PC-9 (cell line): ENCODE measurements around the gene SHC3. TPM values are rescaled to one million over a fixed set of nuclear protein-coding genes. Genes with fewer than 3 reads are reported as not detected.

Source experiments
- BruUV-seq: library from RNA; stranded (reverse); fragments of 400-500 nt; replicated peaks from 2 replicates; lab custom pipeline; 2021; lab: Mats Ljungman, UMichigan
- CTCF ChIA-PET: fragments of 300-600 bp; sonication (Branson Sonifier 250); formaldehyde crosslinking; loops from one replicate; lab custom pipeline; 2022; ENCODE audit warnings: antibody characterized with exemption; lab: Charles Lee
- POLR2A ChIA-PET: fragments of 300-600 bp; sonication (Branson Sonifier 250); formaldehyde crosslinking; loops from one replicate; lab custom pipeline; 2022; ENCODE audit warnings: antibody characterized with exemption; ENCODE audit not compliant: unreplicated experiment; lab: Charles Lee
- DNase-seq, 2 experiments: peaks; one replicate each; pipeline versions ENCODE4 v3.0.0 to v3.0.0-alpha.2; 2015 to 2022; ENCODE audit warnings: mixed read lengths in 1 of 2
- H2AFZ ChIP-seq: fragments of 200-600 bp; sonication (generic); 2 replicates; pipeline ENCODE4 v1.8.1; 2017; ENCODE audit warnings: antibody characterized with exemption
- H3F3A ChIP-seq: fragments of 200-600 bp; sonication (generic); 2 replicates; pipeline ENCODE4 v1.8.1; 2017; ENCODE audit warnings: antibody characterized with exemption, mild to moderate bottlenecking, low read depth; ENCODE audit not compliant: insufficient read depth
- H3K27ac ChIP-seq: fragments of 200-600 bp; sonication (generic); 2 replicates; pipeline ENCODE4 v1.6.1; 2016; ENCODE audit warnings: mixed run types
- H3K27me3 ChIP-seq: fragments of 200-600 bp; sonication (generic); 2 replicates; pipeline ENCODE4 v1.6.1; 2016; ENCODE audit warnings: low read depth, mixed run types; ENCODE audit not compliant: insufficient read depth
- H3K36me3 ChIP-seq: fragments of 200-600 bp; sonication (generic); 2 replicates; pipeline ENCODE4 v1.6.1; 2016; ENCODE audit warnings: low read depth, mixed run types
- H3K4me1 ChIP-seq: fragments of 200-600 bp; sonication (generic); replicated peaks from 2 replicates; pipeline ENCODE4 v1.6.1; 2016; ENCODE audit warnings: mixed run types; ENCODE audit not compliant: insufficient read depth
- H3K4me2 ChIP-seq: fragments of 200-600 bp; sonication (generic); 2 replicates; pipeline ENCODE4 v1.6.1; 2017; ENCODE audit warnings: mixed run types
- H3K4me3 ChIP-seq: fragments of 200-600 bp; sonication (generic); 2 replicates; pipeline ENCODE4 v1.6.1; 2016; ENCODE audit warnings: mixed run types
- H3K79me2 ChIP-seq: fragments of 200-600 bp; sonication (generic); 2 replicates; pipeline ENCODE4 v1.6.1; 2017; ENCODE audit warnings: low read depth, mixed run types
- H3K9me2 ChIP-seq: fragments of 200-600 bp; sonication (generic); 2 replicates; pipeline ENCODE4 v1.8.1; 2017; ENCODE audit warnings: mild to moderate bottlenecking; ENCODE audit not compliant: insufficient read depth
- H3K9me3 ChIP-seq: fragments of 200-600 bp; sonication (generic); 2 replicates; pipeline ENCODE4 v1.8.1; 2016; ENCODE audit warnings: low read depth; ENCODE audit not compliant: insufficient read depth
- H4K20me1 ChIP-seq: fragments of 200-600 bp; sonication (generic); 2 replicates; pipeline ENCODE4 v1.8.1; 2017; ENCODE audit not compliant: insufficient read depth
- CTCF ChIP-seq: fragments of 200-600 bp; sonication (generic); conservative IDR thresholded peaks from 2 replicates; pipeline ENCODE4 v1.6.1; 2017; ENCODE audit warnings: mixed run types, antibody characterized with exemption, mild to moderate bottlenecking, moderate library complexity
- EZH2 ChIP-seq: fragments of 200-600 bp; sonication (generic); IDR thresholded peaks from 2 replicates; pipeline ENCODE4 v1.8.0; 2017; ENCODE audit warnings: antibody characterized with exemption, low read depth
- intact Hi-C: fragments of 100-400 bp; cut with micrococcal nuclease; formaldehyde crosslinking; loops from one replicate; pipeline ENCODE4 v1.10.0; 2022; ENCODE audit not compliant: unreplicated experiment
- total RNA-seq: library from RNA; stranded (reverse); gene quantifications from 2 replicates; pipeline ENCODE4 v1.2.3, GENCODE V29; 2021

SHC3 gene
- total RNA-seq, 1 experiment from 2014 or later = 15.9 TPM

- Histone ChIP-seq H2AFZ (peak overlapping the region; percentile 87), H3K36me3 (no peaks in the 10 kb centered on the region), H3K27ac (peak overlapping the region; percentile 78), H3K4me3 (peak overlapping the region; percentile 62), H4K20me1 (no peaks in the 10 kb centered on the region), H3K9me3 (no peaks in the 10 kb centered on the region), H3F3A (peaks cover 17% of the 10 kb centered on the region), H3K79me2 (0 out of 2 replicates have a peak, but pooled peaks cover 12% of the 10 kb centered on the region), H3K27me3 (no peaks in the 10 kb centered on the region), H3K4me2 (peak overlapping the region; percentile 96), H3K9me2 (no peaks in the 10 kb centered on the region), H3K4me1 (peaks cover 34% of the 10 kb centered on the region)
- BruUV-seq = TSS peak; percentile 65
- peak; percentile 93 to 95 for DNase-seq
- ChIA-PET CTCF (interaction anchor here (1.0 to 1.8 kb wide), 2 partner anchors 26 to 99 kb away, joined by 3 to 6 read pairs; no protein-coding TSS in a partner anchor), POLR2A (interaction anchor here (0.6 to 1.1 kb wide), 6 partner anchors 36 to 909 kb away, joined by 3 to 17 read pairs (median 7); no protein-coding TSS in a partner anchor)
- TF ChIP-seq CTCF = no peak
- intact Hi-C loops = loop anchor here (1.0 to 2.0 kb wide), 4 partner anchors 42 to 158 kb away; no protein-coding TSS in a partner anchor
These were observed 1.5 kb upstream of the SHC3 start for GRCh38 chr9:89179895-89180734.

GRCh38 chr9:89179540-89179894 lies 899 bp upstream of the SHC3 start:
- peak overlapping the region; percentile 78 for H3K27ac ChIP-seq
- peak overlapping the region; percentile 62 for H3K4me3 ChIP-seq
- intact Hi-C loops = no loop called here
- no TSS peak for BruUV-seq
- ChIA-PET POLR2A (no interaction called here), CTCF (interaction anchor here (1.8 kb wide), 1 partner anchor 99 kb away, joined by 6 read pairs; no protein-coding TSS in a partner anchor)
- H4K20me1 ChIP-seq = no peaks in the 10 kb centered on the region
- peak; percentile 24 to 43 for DNase-seq
- H3K27me3 ChIP-seq = no peaks in the 10 kb centered on the region
- peaks cover 34% of the 10 kb centered on the region for H3K4me1 ChIP-seq
- no peaks in the 10 kb centered on the region for H3K9me3 ChIP-seq
- TF ChIP-seq EZH2 = no peak
- no peak; the same call in 1 of the 2 replicates for TF ChIP-seq CTCF
- peaks cover 17% of the 10 kb centered on the region for H3F3A ChIP-seq
- H3K79me2 ChIP-seq = 0 out of 2 replicates have a peak, but pooled peaks cover 12% of the 10 kb centered on the region
- H3K9me2 ChIP-seq = no peaks in the 10 kb centered on the region
- H3K36me3 ChIP-seq = no peaks in the 10 kb centered on the region
- peak overlapping the region; percentile 96 for H3K4me2 ChIP-seq
- H2AFZ ChIP-seq = peak overlapping the region; percentile 87

- Histone ChIP-seq H3K4me1 (peaks cover 34% of the 10 kb centered on the region), H2AFZ (peak overlapping the region; percentile 93), H3F3A (peaks cover 17% of the 10 kb centered on the region), H4K20me1 (no peaks in the 10 kb centered on the region), H3K4me3 (peak overlapping the region; percentile 62), H3K79me2 (0 out of 2 replicates have a peak, but pooled peaks cover 12% of the 10 kb centered on the region), H3K9me3 (no peaks in the 10 kb centered on the region), H3K9me2 (no peaks in the 10 kb centered on the region), H3K27ac (peak overlapping the region; percentile 78), H3K4me2 (peak overlapping the region; percentile 96), H3K36me3 (no peaks in the 10 kb centered on the region), H3K27me3 (no peaks in the 10 kb centered on the region)
- DNase-seq = no peak
- POLR2A ChIA-PET = no interaction called here
- TF ChIP-seq CTCF (no peak), EZH2 (no peak)
- CTCF ChIA-PET = interaction anchor here (1.8 kb wide), 1 partner anchor 100 kb away, joined by 6 read pairs; no protein-coding TSS in a partner anchor
- intact Hi-C loops = no loop called here
- no TSS peak for BruUV-seq
These were observed 367 bp upstream of the SHC3 start for GRCh38 chr9:89178830-89179539.
